IPS DF 6.9 (cell line): ENCODE data around the gene KISS1R.

Experiments used
- DNase-seq: peaks from one replicate; pipeline ENCODE4 v3.0.0-alpha.2; 2013; ENCODE audit warnings: low read depth, low spot score
- H3K27ac ChIP-seq: one replicate; pipeline ENCODE4 v1.5.1; 2013; ENCODE audit warnings: low read length, control low read depth
- H3K27me3 ChIP-seq: 2 replicates; pipeline ENCODE4 v1.6.1; 2013; ENCODE audit warnings: mild to moderate bottlenecking, low read length; ENCODE audit not compliant: control insufficient read depth, insufficient read depth
- H3K36me3 ChIP-seq: 2 replicates; pipeline ENCODE4 v1.6.1; 2013; ENCODE audit warnings: low read length; ENCODE audit not compliant: control insufficient read depth, insufficient read depth
- H3K4me1 ChIP-seq: 2 replicates; pipeline ENCODE4 v1.6.1; 2013; ENCODE audit warnings: low read length; ENCODE audit not compliant: control insufficient read depth, insufficient read depth
- H3K4me3 ChIP-seq: 2 replicates; pipeline ENCODE4 v1.5.1; 2013; ENCODE audit warnings: mild to moderate bottlenecking, low read length
- H3K9me3 ChIP-seq: 2 replicates; pipeline ENCODE4 v1.6.1; 2013; ENCODE audit warnings: low read length, inconsistent platforms; ENCODE audit not compliant: control insufficient read depth, insufficient read depth
- WGBS: extraction: QIAGEN DNeasy Blood & Tissue Kit; methylation state at CpG from one replicate; pipeline ENCODE4 v1.1.7; 2013; ENCODE audit warnings: mixed read lengths, missing lambda C conversion rate; ENCODE audit not compliant: insufficient read length, insufficient coverage; 5-methylcytosine and 5-hydroxymethylcytosine counted together

KISS1R gene

DNA sequence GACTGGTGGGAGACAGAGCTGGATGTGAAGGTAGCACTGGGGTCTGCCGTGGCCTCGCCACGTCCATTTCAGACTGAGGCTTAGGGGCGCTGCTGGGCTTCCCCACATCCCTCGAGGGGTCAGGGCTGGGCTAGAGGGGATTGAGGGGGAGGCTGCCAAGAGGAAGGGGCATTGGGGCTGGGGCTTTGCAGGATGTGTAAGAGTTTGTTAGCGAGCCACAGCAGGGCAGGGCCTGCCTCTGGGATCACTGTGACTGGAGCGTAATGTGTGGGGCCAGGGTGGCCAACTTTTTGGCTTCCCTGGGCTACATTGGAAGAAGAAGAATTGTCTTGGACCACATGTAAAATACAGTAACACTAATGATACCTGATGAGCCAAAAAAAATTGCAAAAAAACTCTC is 22.8 kb downstream of the KISS1R start:
- WGBS: no CpG with 5 or more reads among the region's 7 CpGs
- H3K36me3 ChIP-seq: peaks cover 15% of the 10 kb centered on the region

DNA sequence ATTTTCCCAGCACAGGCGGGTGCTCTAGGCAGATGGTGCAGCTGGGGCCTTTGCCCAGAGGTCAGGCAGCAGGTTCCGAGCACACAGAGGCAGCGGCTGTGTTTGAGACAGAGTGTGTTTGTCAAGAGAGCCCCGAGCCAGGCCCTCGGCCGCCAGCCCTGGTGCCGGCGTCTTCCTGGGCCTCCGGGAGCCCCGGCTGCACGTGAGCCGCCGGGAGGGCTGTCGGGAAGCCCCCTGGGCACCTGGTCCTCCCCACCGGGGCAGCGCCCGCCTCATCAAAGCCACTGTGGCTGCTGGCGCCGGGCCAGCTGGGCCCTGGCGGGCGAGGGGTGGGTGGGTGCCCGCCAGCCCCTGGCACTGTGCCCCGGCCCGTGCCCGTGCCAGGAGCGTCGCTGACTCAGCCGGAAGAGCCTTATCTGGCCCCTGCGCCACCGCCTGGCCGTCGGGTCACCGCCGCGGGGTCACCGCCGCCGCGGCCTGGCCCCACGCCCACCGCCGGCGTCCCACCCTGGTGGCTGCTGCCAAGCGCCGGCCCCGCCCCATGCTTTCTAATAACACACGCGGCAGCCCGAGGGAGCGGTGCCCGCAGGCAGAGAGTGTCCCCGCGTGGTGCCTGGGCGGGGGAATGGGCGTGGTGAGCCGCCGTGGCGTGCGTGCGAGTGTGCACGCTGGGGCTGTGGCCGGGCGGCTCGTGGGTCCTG is 23.6 kb downstream of the KISS1R start:
- WGBS: no CpG with 5 or more reads among the region's 64 CpGs
- Histone ChIP-seq H3K4me3 (no peak overlapping the region), H3K4me1 (no peaks in the 10 kb centered on the region), H3K27me3 (no peaks in the 10 kb centered on the region), H3K9me3 (no peaks in the 10 kb centered on the region), H3K36me3 (peaks cover 15% of the 10 kb centered on the region), H3K27ac (no peak overlapping the region)
- DNase-seq: no peak

More for the DNA sequence above, 22.8 kb downstream of the KISS1R start:
- H3K9me3 ChIP-seq: no peaks in the 10 kb centered on the region
- DNase-seq: no peak
- no peak overlapping the region for H3K4me3 ChIP-seq
- no peaks in the 10 kb centered on the region for H3K4me1 ChIP-seq
- no peak overlapping the region for H3K27ac ChIP-seq
- no peaks in the 10 kb centered on the region for H3K27me3 ChIP-seq

DNA sequence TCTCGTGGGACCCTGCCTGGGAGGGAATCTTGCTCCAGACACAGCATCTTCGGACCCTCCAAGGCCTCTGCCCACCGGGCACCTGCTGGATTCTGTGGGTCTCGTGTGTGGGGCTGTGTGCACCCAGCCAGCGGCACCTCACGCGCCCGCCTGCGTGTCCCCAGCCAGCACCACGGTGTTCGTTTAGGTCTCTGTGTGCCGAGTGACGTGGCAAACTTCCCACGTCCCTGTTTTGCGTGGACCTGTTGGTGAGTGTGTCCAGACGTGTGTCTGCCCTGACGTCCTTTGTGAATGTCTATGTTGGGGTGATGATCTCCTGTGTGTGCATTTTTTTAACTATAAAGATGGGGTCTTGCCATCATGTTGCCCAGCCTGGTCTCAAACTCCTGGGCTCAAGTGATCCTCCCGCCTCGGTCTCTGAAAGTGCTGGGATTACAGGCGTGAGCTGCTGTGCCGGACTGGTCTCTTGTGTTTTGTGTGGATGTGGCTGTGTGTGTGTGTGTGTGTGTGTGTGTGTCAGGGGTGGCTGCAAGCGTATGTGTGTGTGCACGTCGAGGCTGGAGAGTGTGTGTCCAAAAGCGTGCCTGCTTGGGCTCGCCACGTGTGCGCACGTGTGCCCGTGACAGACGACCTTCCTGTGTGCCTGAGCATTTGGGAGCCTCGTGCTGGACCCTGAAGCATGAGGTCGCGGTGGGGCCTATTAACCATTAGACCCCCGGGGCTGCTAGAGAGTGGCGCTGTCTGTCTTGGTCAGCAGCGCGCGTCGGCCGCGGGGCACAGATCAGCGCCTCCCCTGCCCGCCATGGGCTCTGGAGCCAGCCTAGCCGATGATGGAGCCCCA is 24.4 kb downstream of the KISS1R start:
- H3K4me1 ChIP-seq: no peaks in the 10 kb centered on the region
- H3K27me3 ChIP-seq: no peaks in the 10 kb centered on the region
- DNase-seq: no peak
- H3K9me3 ChIP-seq: no peaks in the 10 kb centered on the region
- H3K4me3 ChIP-seq: no peak overlapping the region
- H3K36me3 ChIP-seq: peaks cover 15% of the 10 kb centered on the region
- no peak overlapping the region for H3K27ac ChIP-seq
- WGBS: no CpG with 5 or more reads among the region's 45 CpGs

DNA sequence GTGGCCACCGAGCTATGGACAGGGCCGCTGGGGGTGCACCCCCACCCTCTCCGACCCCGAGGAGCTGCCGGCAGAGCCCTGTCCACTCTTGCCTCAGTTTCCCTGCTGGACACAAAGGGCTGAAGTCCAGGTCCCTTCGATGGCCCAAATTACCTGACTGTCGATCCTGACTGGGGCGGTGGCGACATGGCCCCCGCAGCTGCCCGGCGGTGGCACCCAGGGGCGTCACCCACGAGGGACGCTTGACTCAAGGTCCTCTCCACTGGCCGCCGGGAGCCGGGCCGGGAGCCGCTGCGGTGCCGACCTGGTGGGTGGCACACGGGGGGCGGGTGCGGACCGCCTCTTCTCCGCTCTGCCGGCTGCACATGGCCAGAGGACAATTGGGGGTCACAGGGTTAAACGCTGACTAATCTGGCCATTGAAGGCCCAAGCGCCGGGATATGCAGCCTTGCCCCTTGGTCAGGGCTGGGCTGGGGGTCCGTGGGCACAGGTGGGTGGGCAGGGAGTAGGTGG is 25.1 kb downstream of the KISS1R start:
- Histone ChIP-seq H3K4me1 (no peaks in the 10 kb centered on the region), H3K9me3 (no peaks in the 10 kb centered on the region), H3K27ac (no peak overlapping the region), H3K27me3 (no peaks in the 10 kb centered on the region), H3K36me3 (peaks cover 15% of the 10 kb centered on the region), H3K4me3 (no peak overlapping the region)
- no peak for DNase-seq
- WGBS: no CpG with 5 or more reads among the region's 32 CpGs

DNA sequence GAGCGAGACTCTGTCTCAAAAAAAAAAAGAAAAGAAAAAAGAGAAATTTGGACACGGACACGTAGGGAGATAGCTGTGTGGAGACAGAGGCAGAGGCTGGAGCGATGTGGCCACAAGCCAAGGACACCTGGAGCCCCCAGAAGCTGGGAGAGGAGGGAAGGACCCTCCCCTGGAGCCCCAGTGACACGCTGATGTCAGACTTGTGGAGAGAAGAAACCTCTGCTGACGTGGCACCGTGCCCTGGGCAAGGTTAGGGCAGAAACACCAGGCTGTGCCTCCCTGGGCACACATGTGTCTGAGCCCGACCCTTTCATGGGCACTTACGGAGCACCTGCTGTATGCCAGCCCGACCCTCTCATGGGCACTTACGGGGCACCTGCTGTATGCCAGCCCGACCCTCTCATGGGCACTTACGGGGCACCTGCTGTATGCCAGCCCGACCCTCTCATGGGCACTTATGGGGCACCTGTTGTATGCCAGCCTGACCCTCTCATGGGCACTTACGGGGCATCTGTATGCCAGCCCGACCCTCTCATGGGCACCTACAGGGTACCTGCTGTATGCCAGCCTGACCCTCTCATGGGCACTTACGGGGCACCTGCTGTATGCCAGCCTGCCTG is 26.5 kb downstream of the KISS1R start:
- no CpG with 5 or more reads among the region's 17 CpGs for WGBS
- Histone ChIP-seq H3K9me3 (no peaks in the 10 kb centered on the region), H3K4me3 (no peak overlapping the region), H3K36me3 (peaks cover 10% of the 10 kb centered on the region), H3K27ac (no peak overlapping the region), H3K27me3 (no peaks in the 10 kb centered on the region), H3K4me1 (no peaks in the 10 kb centered on the region)
- DNase-seq: no peak

DNA sequence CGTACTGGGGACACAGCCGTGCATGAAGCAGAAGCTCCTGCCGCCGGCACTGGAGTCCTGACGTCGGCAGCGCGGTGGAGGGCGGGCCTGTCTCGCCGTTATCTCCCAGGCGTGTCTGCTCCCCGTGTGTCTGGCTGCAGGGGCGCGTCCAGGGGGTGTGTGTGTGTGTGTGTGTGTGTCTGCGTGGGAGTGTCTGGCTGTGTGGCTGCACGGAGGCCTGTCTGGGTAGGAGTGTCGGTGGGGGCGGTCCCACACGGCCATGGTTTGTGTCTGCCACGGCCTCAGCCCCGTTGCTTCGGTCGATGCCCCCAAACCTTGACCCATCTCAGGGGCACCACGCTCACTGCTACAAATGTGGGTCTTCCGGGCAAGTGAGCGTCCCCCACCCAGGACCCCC is 27.0 kb downstream of the KISS1R start:
- Histone ChIP-seq H3K36me3 (peaks cover 10% of the 10 kb centered on the region), H3K9me3 (no peaks in the 10 kb centered on the region), H3K27me3 (no peaks in the 10 kb centered on the region), H3K4me3 (no peak overlapping the region), H3K4me1 (no peaks in the 10 kb centered on the region), H3K27ac (no peak overlapping the region)
- WGBS: no CpG with 5 or more reads among the region's 27 CpGs
- no peak for DNase-seq

DNA sequence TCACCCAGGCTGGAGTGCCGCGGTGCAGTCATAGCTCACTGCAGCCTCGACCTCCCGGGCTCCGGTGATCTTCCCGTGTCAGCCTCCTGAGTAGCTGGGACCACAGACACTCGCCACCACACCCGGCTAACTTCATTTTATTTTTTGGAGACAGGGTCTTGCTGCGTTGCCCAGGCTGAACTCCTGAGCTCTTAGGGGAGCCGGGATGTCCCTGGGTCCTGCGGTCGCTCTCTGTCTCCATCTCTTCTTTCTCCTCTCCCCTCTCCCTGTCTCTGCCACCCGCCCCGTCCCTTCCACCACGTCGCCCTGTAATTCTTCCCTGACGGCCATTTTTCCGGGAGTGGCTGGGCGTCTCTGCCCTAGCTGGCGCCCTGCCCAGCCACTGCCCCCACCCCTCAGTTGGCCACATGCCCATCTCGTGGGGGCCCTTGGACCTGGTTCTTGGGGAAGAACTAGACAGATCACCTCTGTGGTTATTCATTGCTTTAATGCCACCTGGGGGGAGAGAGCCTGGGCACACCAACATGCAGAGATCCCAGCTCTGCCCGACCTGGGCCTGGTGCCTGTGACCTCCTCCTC is 27.6 kb downstream of the KISS1R start:
- Histone ChIP-seq H3K36me3 (peaks cover 10% of the 10 kb centered on the region), H3K27me3 (no peaks in the 10 kb centered on the region), H3K4me3 (no peak overlapping the region), H3K27ac (no peak overlapping the region), H3K4me1 (no peaks in the 10 kb centered on the region), H3K9me3 (no peaks in the 10 kb centered on the region)
- no CpG with 5 or more reads among the region's 22 CpGs for WGBS
- DNase-seq: no peak

DNA sequence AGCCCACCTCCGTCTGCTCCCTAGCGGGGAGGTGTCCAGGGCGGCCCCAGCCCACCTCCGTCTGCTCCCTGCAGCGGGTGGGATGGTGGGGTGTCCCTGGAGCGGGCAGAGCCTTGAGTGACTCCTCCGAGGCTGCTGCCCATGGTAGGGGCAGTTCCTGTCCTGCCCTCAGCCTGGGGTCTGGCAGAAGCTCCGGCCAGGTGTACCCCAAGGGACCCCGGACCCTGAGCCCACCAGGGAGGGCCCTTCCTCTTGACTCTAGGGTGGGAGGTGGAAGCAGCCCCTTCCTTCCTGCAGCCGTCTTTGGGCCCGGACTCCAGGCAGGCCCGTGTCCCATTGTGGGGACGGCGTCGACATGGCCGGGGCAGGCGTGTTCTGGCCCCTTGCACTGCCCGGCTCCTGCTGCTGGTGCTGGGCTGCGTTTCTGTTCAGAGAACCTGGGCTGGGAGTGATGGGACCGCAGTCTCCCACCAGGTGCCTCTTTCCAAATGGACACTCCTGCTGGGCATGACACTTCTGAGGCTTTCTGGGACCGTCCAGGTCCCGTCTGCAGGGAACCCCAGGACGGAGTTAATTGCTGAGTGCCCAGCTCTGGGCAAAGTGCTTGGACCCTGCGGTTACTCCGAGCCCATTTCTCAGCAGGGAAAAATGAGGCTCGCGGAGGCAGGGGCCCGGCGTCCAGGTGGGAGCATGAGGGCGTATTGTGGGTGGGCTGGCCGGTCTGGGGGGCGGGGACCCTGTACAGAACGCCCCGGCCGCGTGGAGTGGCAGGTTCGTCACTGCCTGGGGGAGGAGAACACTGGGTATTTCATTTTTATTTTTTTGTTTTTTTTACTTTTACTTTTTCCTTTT is 28.5 kb downstream of the KISS1R start:
- Histone ChIP-seq H3K27me3 (no peaks in the 10 kb centered on the region), H3K27ac (no peak overlapping the region), H3K9me3 (no peaks in the 10 kb centered on the region), H3K4me3 (no peak overlapping the region), H3K36me3 (peaks cover 10% of the 10 kb centered on the region), H3K4me1 (no peaks in the 10 kb centered on the region)
- DNase-seq: no peak
- no CpG with 5 or more reads among the region's 37 CpGs for WGBS

DNA sequence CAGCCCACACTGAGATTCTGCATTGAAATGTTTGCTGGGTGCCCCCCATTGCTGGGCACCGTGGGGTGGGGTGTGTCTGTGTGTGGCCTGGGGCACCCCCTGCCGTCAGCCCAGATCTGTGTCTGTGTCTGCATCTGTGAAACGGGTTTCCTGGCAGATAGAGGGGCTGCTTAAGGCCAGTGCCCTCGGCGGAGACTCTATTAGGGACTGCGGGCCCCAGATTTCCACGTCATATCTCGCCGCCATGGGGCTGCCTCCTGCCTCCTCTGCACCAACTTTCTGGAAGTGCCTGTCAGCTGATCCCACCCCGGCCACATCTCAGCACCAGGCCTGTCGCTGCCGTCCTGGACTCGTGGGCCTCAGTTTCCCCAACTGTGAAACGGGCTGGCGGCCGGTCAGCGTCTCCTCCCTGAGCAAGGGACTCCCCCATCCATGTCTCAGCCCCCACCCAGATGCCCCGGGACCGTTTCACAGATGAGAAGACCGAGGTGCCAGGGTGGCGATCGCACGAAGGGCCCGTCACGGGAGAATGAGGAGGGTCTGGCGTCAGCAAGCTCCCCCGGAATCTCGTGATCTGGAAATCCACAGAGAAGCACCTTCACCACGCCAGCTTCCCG is 30.1 kb downstream of the KISS1R start:
- Histone ChIP-seq H3K4me3 (no peak overlapping the region), H3K4me1 (no peaks in the 10 kb centered on the region), H3K36me3 (peaks cover 8% of the 10 kb centered on the region), H3K9me3 (no peaks in the 10 kb centered on the region), H3K27ac (no peak overlapping the region), H3K27me3 (no peaks in the 10 kb centered on the region)
- no CpG with 5 or more reads among the region's 30 CpGs for WGBS
- no peak for DNase-seq
